PC-3 (cell line): ENCODE results near the gene BSN.

Experiments used
- CTCF ChIP-seq: fragments of 300-600 bp; sonication (generic); conservative IDR thresholded peaks from 2 replicates; pipeline ENCODE4 v1.5.1; 2017; ENCODE audit warnings: antibody characterized with exemption, low read depth, mild to moderate bottlenecking, low read length
- EZH2phosphoT487 ChIP-seq: fragments of 300-600 bp; sonication (generic); IDR thresholded peaks from 2 replicates; pipeline ENCODE4 v1.6.1; 2018; ENCODE audit warnings: mild to moderate bottlenecking, antibody characterized with exemption, low read length, borderline replicate concordance

- TF ChIP-seq CTCF: no peak
- no peak for TF ChIP-seq EZH2phosphoT487
Observed at GRCh38 chr3:49614936-49615335, 60.7 kb downstream of the BSN start.
